IMR-90 (cell line): ENCODE measurements around the gene SLC38A5. TPM values are rescaled to one million over a fixed set of nuclear protein-coding genes. Genes with fewer than 3 reads are reported as not detected.

ENCODE experiments used
- ATAC-seq: fragments of 200-7000 bp; cut with Tn5 transposase; 2 replicates; pipeline ENCODE4 v1.9.1; 2020; ENCODE audit warnings: low read depth, mild to moderate bottlenecking, moderate library complexity
- BruUV-seq: library from RNA; stranded (reverse); fragments of 400-500 nt; replicated peaks from 2 replicates; lab custom pipeline; 2021; lab: Mats Ljungman, UMichigan
- CTCF ChIA-PET: fragments of 300-600 bp; formaldehyde crosslinking; extraction: SDS; loops from one replicate; lab custom pipeline; 2021; ENCODE audit warnings: antibody characterized with exemption; lab: Yijun Ruan, JAX
- POLR2A ChIA-PET: fragments of 300-600 bp; sonication (Branson Sonifier 250); formaldehyde crosslinking; loops from one replicate; lab custom pipeline; 2022; ENCODE audit warnings: antibody characterized with exemption; ENCODE audit not compliant: unreplicated experiment; lab: Charles Lee
- DNase-seq: peaks from one replicate; pipeline ENCODE4 v3.0.0; 2013
- H2AFZ ChIP-seq: replicated peaks from 2 replicates; pipeline ENCODE3; 2013; ENCODE audit warnings: low read length, mild to moderate bottlenecking; ENCODE audit not compliant: poor library complexity
- H2AK5ac ChIP-seq: 2 replicates; pipeline ENCODE4 v1.6.1; 2013; ENCODE audit warnings: low read depth, low read length, inconsistent platforms
- H2AK9ac ChIP-seq: replicated peaks from 2 replicates; pipeline ENCODE3; 2013; ENCODE audit warnings: mild to moderate bottlenecking, low read depth, low read length, moderate library complexity; ENCODE audit not compliant: poor library complexity
- H2BK120ac ChIP-seq: 2 replicates; pipeline ENCODE4 v1.6.1; 2013; ENCODE audit warnings: low read depth, low read length, inconsistent platforms
- H2BK15ac ChIP-seq: 3 replicates; pipeline ENCODE4 v1.6.1; 2013; ENCODE audit warnings: low read depth, low read length, inconsistent platforms
- H2BK20ac ChIP-seq: 2 replicates; pipeline ENCODE4 v1.6.1; 2013; ENCODE audit warnings: low read depth, mild to moderate bottlenecking, inconsistent platforms, low read length, moderate library complexity
- H2BK5ac ChIP-seq: 2 replicates; pipeline ENCODE4 v1.6.1; 2013; ENCODE audit warnings: mild to moderate bottlenecking, low read depth, low read length, inconsistent platforms; ENCODE audit not compliant: poor library complexity, severe bottlenecking
- H3K14ac ChIP-seq: replicated peaks from 2 replicates; pipeline ENCODE4 v1.6.1; 2013; ENCODE audit warnings: low read depth, low read length, inconsistent platforms
- H3K18ac ChIP-seq: 2 replicates; pipeline ENCODE4 v1.6.1; 2013; ENCODE audit warnings: low read depth, low read length, control low read depth
- H3K23ac ChIP-seq: 2 replicates; pipeline ENCODE4 v1.6.1; 2013; ENCODE audit warnings: low read depth, low read length, inconsistent platforms
- H3K27ac ChIP-seq: 2 replicates; pipeline ENCODE4 v1.5.1; 2013; ENCODE audit warnings: mild to moderate bottlenecking, control low read depth, low read length; ENCODE audit not compliant: insufficient read depth
- H3K27me3 ChIP-seq: 2 replicates; pipeline ENCODE4 v1.6.1; 2013; ENCODE audit warnings: low read length; ENCODE audit not compliant: control insufficient read depth, insufficient read depth
- H3K36me3 ChIP-seq: 2 replicates; pipeline ENCODE4 v1.6.1; 2013; ENCODE audit warnings: low read length, mixed read lengths; ENCODE audit not compliant: control insufficient read depth, insufficient read depth
- H3K4ac ChIP-seq: 2 replicates; pipeline ENCODE4 v1.6.1; 2013; ENCODE audit warnings: low read depth, low read length, inconsistent platforms
- H3K4me1 ChIP-seq: 2 replicates; pipeline ENCODE4 v1.6.1; 2013; ENCODE audit warnings: low read length, mixed read lengths; ENCODE audit not compliant: control insufficient read depth, insufficient read depth
- H3K4me2 ChIP-seq: 2 replicates; pipeline ENCODE4 v1.6.1; 2013; ENCODE audit warnings: low read depth, mild to moderate bottlenecking, control low read depth, low read length, moderate library complexity
- H3K4me3 ChIP-seq: 2 replicates; pipeline ENCODE4 v1.5.1; 2013; ENCODE audit warnings: low read depth, mild to moderate bottlenecking, control low read depth, low read length, moderate library complexity; ENCODE audit not compliant: insufficient read depth
- H3K56ac ChIP-seq: 2 replicates; pipeline ENCODE4 v1.6.1; 2013; ENCODE audit warnings: low read length, inconsistent platforms; ENCODE audit not compliant: insufficient read depth; ENCODE audit errors: extremely low read depth
- H3K79me1 ChIP-seq, 2 experiments: 2 replicates each; pipeline ENCODE4 v1.6.1; 2013; ENCODE audit warnings: low read length in 2 of 2, inconsistent platforms in 1 of 2, low read depth in 1 of 2
- H3K9ac ChIP-seq: 2 replicates; pipeline ENCODE4 v1.6.1; 2013; ENCODE audit warnings: low read depth, low read length, control low read depth
- H3K9me1 ChIP-seq: 2 replicates; pipeline ENCODE4 v1.6.1; 2013; ENCODE audit warnings: low read length, inconsistent platforms; ENCODE audit not compliant: insufficient read depth
- H3K9me3 ChIP-seq: 2 replicates; pipeline ENCODE4 v1.6.1; 2013; ENCODE audit warnings: low read length; ENCODE audit not compliant: control insufficient read depth, insufficient read depth
- H4K20me1 ChIP-seq: 2 replicates; pipeline ENCODE4 v1.6.1; 2013; ENCODE audit warnings: low read length, inconsistent platforms; ENCODE audit not compliant: insufficient read depth
- H4K5ac ChIP-seq: 2 replicates; pipeline ENCODE4 v1.6.1; 2013; ENCODE audit warnings: mild to moderate bottlenecking, low read depth, low read length, control low read depth
- H4K8ac ChIP-seq, 2 experiments: 2 replicates each; pipeline ENCODE4 v1.6.1; 2013; ENCODE audit warnings: low read depth in 2 of 2, low read length in 2 of 2, control low read depth in 1 of 2, inconsistent platforms in 1 of 2
- H4K91ac ChIP-seq: 2 replicates; pipeline ENCODE4 v1.6.1; 2013; ENCODE audit warnings: low read depth, low read length, inconsistent platforms; ENCODE audit not compliant: insufficient read depth
- BHLHE40 ChIP-seq: fragments of 150-350 bp; IDR thresholded peaks from 2 replicates; pipeline ENCODE4 v1.6.1; 2016; ENCODE audit warnings: mild to moderate bottlenecking, low read depth, low read length
- FOS ChIP-seq: fragments of 150-350 bp; IDR thresholded peaks from 2 replicates; pipeline ENCODE4 v1.6.1; 2016; ENCODE audit warnings: low read depth, low read length
- MAFK ChIP-seq: IDR thresholded peaks from 2 replicates; pipeline ENCODE4 v1.6.1; 2012; ENCODE audit warnings: low read depth, low read length, improper control_type of control experiment
- MXI1 ChIP-seq: IDR thresholded peaks from 2 replicates; pipeline ENCODE4 v1.6.1; 2012; ENCODE audit warnings: low read depth, mild to moderate bottlenecking, low read length, moderate library complexity, borderline replicate concordance
- NFE2L2 ChIP-seq: fragments of 150-350 bp; IDR thresholded peaks from 2 replicates; pipeline ENCODE4 v1.6.1; 2016; ENCODE audit warnings: low read depth, mild to moderate bottlenecking, low read length
- POLR2A ChIP-seq: IDR thresholded peaks from 2 replicates; pipeline ENCODE4 v1.6.1; 2012; ENCODE audit warnings: mild to moderate bottlenecking, low read depth, low read length
- RCOR1 ChIP-seq: IDR thresholded peaks from 2 replicates; pipeline ENCODE4 v1.6.1; 2012; ENCODE audit warnings: mild to moderate bottlenecking, low read length, improper control_type of control experiment; ENCODE audit not compliant: insufficient replicate concordance
- RFX5 ChIP-seq: IDR thresholded peaks from 2 replicates; pipeline ENCODE4 v1.8.0; 2012; ENCODE audit warnings: low read depth, mild to moderate bottlenecking, low read length, moderate library complexity
- SMC3 ChIP-seq: fragments of 150-350 bp; IDR thresholded peaks from 2 replicates; pipeline ENCODE4 v1.6.1; 2016; ENCODE audit warnings: low read depth, mild to moderate bottlenecking, antibody characterized with exemption, low read length, moderate library complexity
- WGBS, 2 experiments: methylation state at CpG; one replicate each; pipeline versions ENCODE4 v1.1.5 to v1.1.7; 2013; ENCODE audit warnings: missing lambda C conversion rate in 2 of 2; ENCODE audit not compliant: insufficient read length in 1 of 2; ENCODE audit errors: extremely low coverage in 2 of 2; 5-methylcytosine and 5-hydroxymethylcytosine counted together
- dilution Hi-C: fragments of 300-500 bp; cut with HindIII; formaldehyde crosslinking; loops from one replicate; pipeline ENCODE4 v1.14.3; 2018; ENCODE audit warnings: low sequenced_read_pairs; ENCODE audit not compliant: unreplicated experiment
- in situ Hi-C: fragments of 300-500 bp; cut with MboI; formaldehyde crosslinking; loops from 3 replicates; pipeline ENCODE4 v1.14.3; 2019; ENCODE audit warnings: low sequenced_read_pairs, inconsistent platforms, mixed read lengths
- intact Hi-C: fragments of 100-400 bp; cut with micrococcal nuclease; formaldehyde crosslinking; loops from 2 replicates; pipeline ENCODE4 v1.10.0; 2022
- polyA plus RNA-seq, 3 experiments: library from polyadenylated mRNA; depleted of rRNA; stranded (reverse); fragments of >200 nt; gene quantifications; 2 replicates each; pipeline ENCODE4 v1.2.3, GENCODE V29; 2012; ENCODE audit warnings: low replicate concordance in 1 of 3
- total RNA-seq: library from RNA; depleted of rRNA; stranded (reverse); fragments of >200 nt; gene quantifications from 2 replicates; pipeline ENCODE4 v1.2.3, GENCODE V29; 2012
- TF ChIP-seq, protein P1 (sequence below): fragments of 150-350 bp; IDR thresholded peaks from 2 replicates; pipeline ENCODE4 v1.6.1; 2017; ENCODE audit warnings: mild to moderate bottlenecking, antibody characterized with exemption, low read length, low read depth

Gene SLC38A5
- total and polyA plus RNA-seq, 2 of the 4 experiments (the other 2 are of a cell fraction), result 12.2 to 20.4 TPM

DNA sequence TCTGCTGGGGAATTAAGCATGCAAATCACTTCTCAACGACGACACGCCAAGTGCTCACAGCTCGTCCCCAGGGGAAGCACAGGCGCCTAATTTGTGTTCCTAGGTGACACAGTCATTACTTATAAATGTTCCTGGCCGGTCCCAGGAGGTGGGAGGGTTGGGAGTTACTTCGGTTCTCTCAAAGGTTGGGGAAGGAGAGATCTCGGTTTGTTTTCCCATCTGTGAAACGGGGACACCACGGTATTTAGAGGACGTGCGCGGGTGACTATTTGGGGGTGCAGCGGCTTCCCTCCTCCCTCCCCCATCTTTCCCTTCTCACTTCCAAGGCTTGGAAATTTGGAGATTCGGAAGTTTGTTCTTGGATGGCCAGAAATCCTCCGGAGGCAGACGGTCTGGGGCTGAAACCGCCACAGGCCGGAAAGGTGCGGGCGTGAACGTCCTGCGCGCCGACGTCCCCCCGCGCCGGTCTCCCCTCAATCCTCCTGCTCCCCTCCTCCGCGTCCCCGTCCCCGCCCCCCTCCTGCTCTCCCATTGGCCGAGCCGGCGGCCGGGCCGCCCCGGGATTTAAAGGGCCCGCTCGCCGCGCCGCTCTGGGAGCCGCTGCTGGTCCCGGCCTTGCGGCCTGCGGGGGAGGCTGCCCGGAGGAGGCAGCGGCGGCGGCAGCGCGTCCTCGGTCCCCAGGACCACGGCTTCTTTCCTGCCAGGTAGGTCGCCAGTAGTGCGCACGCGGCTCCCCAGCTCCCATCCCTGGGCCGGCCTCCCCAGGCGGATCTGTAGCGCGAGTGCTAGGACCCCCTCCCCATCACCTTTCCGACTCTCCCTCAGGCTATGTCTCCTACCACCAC is 38.6 kb upstream of the SLC38A5 start, which contains the start of gene PORCN (continued):
- TF ChIP-seq RFX5 (no peak), POLR2A (no peak), BHLHE40 (no peak)

GRCh38 chrX:48507246-48507645 is 37.2 kb upstream of the SLC38A5 start:
- H3K4me2 ChIP-seq, result no peak overlapping the region
- no peak overlapping the region for H2AK5ac ChIP-seq
- H2AK9ac ChIP-seq, result no peak overlapping the region
- H3K27me3 ChIP-seq, result no peaks in the 10 kb centered on the region; the same call in 1 of the 2 replicates
- no peak overlapping the region for H3K4ac ChIP-seq
- POLR2A ChIA-PET, result no interaction called here
- CTCF ChIA-PET, result interaction anchor here (0.9 kb wide), 1 partner anchor 13 kb away, joined by 4 read pairs; no protein-coding TSS in a partner anchor
- dilution Hi-C loops (no loop called here), intact Hi-C loops (no loop called here), in situ Hi-C loops (no loop called here)
- no peaks in the 10 kb centered on the region; the same call in 1 of the 2 replicates for H3K36me3 ChIP-seq
- no peak overlapping the region for H4K8ac ChIP-seq
- H2BK15ac ChIP-seq, result no peak overlapping the region
- H2BK120ac ChIP-seq, result no peak overlapping the region
- no peaks in the 10 kb centered on the region for H3K9me3 ChIP-seq
- no peak overlapping the region for H2BK5ac ChIP-seq
- peaks cover 6 to 12% of the 10 kb centered on the region in 2 experiments; a peak in 3 of 4 replicates for H3K79me1 ChIP-seq
- no peak overlapping the region for H3K27ac ChIP-seq
- H3K14ac ChIP-seq, result no peak overlapping the region
- H3K9me1 ChIP-seq, result no peaks in the 10 kb centered on the region
- no peak overlapping the region for H3K56ac ChIP-seq
- H2BK20ac ChIP-seq, result no peak overlapping the region
- H4K91ac ChIP-seq, result no peak overlapping the region
- BruUV-seq, result no TSS peak
- H4K20me1 ChIP-seq, result no peaks in the 10 kb centered on the region
- TF ChIP-seq, protein P1, sequence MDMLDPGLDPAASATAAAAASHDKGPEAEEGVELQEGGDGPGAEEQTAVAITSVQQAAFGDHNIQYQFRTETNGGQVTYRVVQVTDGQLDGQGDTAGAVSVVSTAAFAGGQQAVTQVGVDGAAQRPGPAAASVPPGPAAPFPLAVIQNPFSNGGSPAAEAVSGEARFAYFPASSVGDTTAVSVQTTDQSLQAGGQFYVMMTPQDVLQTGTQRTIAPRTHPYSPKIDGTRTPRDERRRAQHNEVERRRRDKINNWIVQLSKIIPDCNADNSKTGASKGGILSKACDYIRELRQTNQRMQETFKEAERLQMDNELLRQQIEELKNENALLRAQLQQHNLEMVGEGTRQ, result no peak
- TF ChIP-seq RCOR1, result no peak
- no peak for TF ChIP-seq FOS
- no peak for TF ChIP-seq NFE2L2
- TF ChIP-seq MAFK, result no peak
- no peak for TF ChIP-seq SMC3
- no peak for TF ChIP-seq MXI1
- DNase-seq (no peak), ATAC-seq (no peak)
- no peak overlapping the region for H3K18ac ChIP-seq
- no peak overlapping the region for H3K23ac ChIP-seq
- no peaks in the 10 kb centered on the region for H3K4me1 ChIP-seq
- no peak overlapping the region for H3K4me3 ChIP-seq
- no CpG with 5 or more reads among the region's 5 CpGs for WGBS, 2 experiments
- no peak overlapping the region for H3K9ac ChIP-seq
- no peak overlapping the region for H2AFZ ChIP-seq
- no peak overlapping the region for H4K5ac ChIP-seq
